Activated CD8-positive, alpha-beta T cell treated with anti-CD3 and anti-CD28 coated beads for 36 hours (primary cell): ENCODE measurements around the gene TSEN15. TPM values are rescaled to one million over a fixed set of nuclear protein-coding genes. Genes with fewer than 3 reads are reported as not detected.

Experiments
- ATAC-seq: fragments of 200-7000 bp; cut with Tn5 transposase; one replicate; pipeline ENCODE4 v1.10.0; 2021; ENCODE audit warnings: mild to moderate bottlenecking, moderate library complexity
- CTCF ChIA-PET: fragments of 350-600 bp; sonication (Branson Sonifier 250); formaldehyde crosslinking; loops from one replicate; lab custom pipeline; 2021; ENCODE audit warnings: antibody characterized with exemption; lab: Charles Lee
- POLR2A ChIA-PET: fragments of 350-600 bp; sonication (Branson Sonifier 250); formaldehyde crosslinking; loops from one replicate; lab custom pipeline; 2021; ENCODE audit warnings: antibody characterized with exemption; lab: Charles Lee
- DNase-seq: peaks from one replicate; pipeline ENCODE4 v3.0.0-alpha.2; 2020
- H3K27ac Mint-ChIP-seq: one replicate; pipeline ENCODE4 v1.8.0; 2021; ENCODE audit warnings: mild to moderate bottlenecking, mixed read lengths
- H3K27me3 Mint-ChIP-seq: one replicate; pipeline ENCODE4 v1.8.0; 2021; ENCODE audit warnings: mixed read lengths
- H3K36me3 Mint-ChIP-seq: one replicate; pipeline ENCODE4 v1.8.0; 2021; ENCODE audit warnings: low read depth, mixed read lengths
- H3K4me1 Mint-ChIP-seq: one replicate; pipeline ENCODE4 v1.8.0; 2021; ENCODE audit warnings: low read depth, mixed read lengths
- H3K4me3 Mint-ChIP-seq: one replicate; pipeline ENCODE4 v1.8.0; 2021; ENCODE audit warnings: mild to moderate bottlenecking, moderate library complexity, mixed read lengths
- H3K9me3 Mint-ChIP-seq: one replicate; pipeline ENCODE4 v1.8.0; 2021; ENCODE audit warnings: mixed read lengths
- CTCF ChIP-seq: fragments of 200-600 bp; IDR thresholded peaks from one replicate; pipeline ENCODE4 v1.8.0; 2022; ENCODE audit warnings: antibody characterized with exemption, mild to moderate bottlenecking
- intact Hi-C: fragments of 100-400 bp; cut with micrococcal nuclease; formaldehyde crosslinking; loops from one replicate; pipeline ENCODE4 v1.10.0; 2022
- total RNA-seq, 2 experiments: library from RNA; stranded (reverse); gene quantifications; one replicate each; pipeline ENCODE4 v1.2.3, GENCODE V29; 2021

TSEN15 gene
- total RNA-seq, 2 experiments from 2014 or later, result 48.2 to 49.1 TPM

GRCh38 chr1:184072376-184072775 lies 20.8 kb downstream of the TSEN15 start:
- Mint-ChIP-seq H3K9me3 (peaks cover 2% of the 10 kb centered on the region), H3K27ac (no peak overlapping the region), H3K4me1 (peaks cover 9% of the 10 kb centered on the region), H3K4me3 (no peak overlapping the region), H3K36me3 (peaks cover 20% of the 10 kb centered on the region), H3K27me3 (no peaks in the 10 kb centered on the region)
- intact Hi-C loops, result no loop called here
- POLR2A ChIA-PET, result no interaction called here
- ATAC-seq (no peak), DNase-seq (no peak)
- no peak for TF ChIP-seq CTCF
- CTCF ChIA-PET, result interaction anchor here (1.2 kb wide), 2 partner anchors 150 to 152 kb away, joined by 3 to 6 read pairs; no protein-coding TSS in a partner anchor

- ATAC-seq (no peak), DNase-seq (no peak)
- H3K36me3 Mint-ChIP-seq, result peaks cover 22% of the 10 kb centered on the region
- H3K27ac Mint-ChIP-seq, result no peak overlapping the region
- intact Hi-C loops, result loop anchor here (2.0 kb wide), 1 partner anchor 148 kb away; no protein-coding TSS in a partner anchor
- no peaks in the 10 kb centered on the region for H3K27me3 Mint-ChIP-seq
- no peak for TF ChIP-seq CTCF
- peaks cover 22% of the 10 kb centered on the region for H3K4me1 Mint-ChIP-seq
- POLR2A ChIA-PET, result no interaction called here
- peaks cover 2% of the 10 kb centered on the region for H3K9me3 Mint-ChIP-seq
- CTCF ChIA-PET, result no interaction called here
- no peak overlapping the region for H3K4me3 Mint-ChIP-seq
Observed at GRCh38 chr1:184074383-184074782, 22.9 kb downstream of the TSEN15 start.

GRCh38 chr1:184075055-184076029 lies 23.8 kb downstream of the TSEN15 start:
- Mint-ChIP-seq H3K4me3 (no peak overlapping the region), H3K4me1 (peaks cover 23% of the 10 kb centered on the region), H3K27me3 (no peaks in the 10 kb centered on the region), H3K9me3 (peaks cover 2% of the 10 kb centered on the region), H3K36me3 (peaks cover 22% of the 10 kb centered on the region), H3K27ac (no peak overlapping the region)
- intact Hi-C loops, result loop anchor here (2.0 kb wide), 1 partner anchor 147 kb away; no protein-coding TSS in a partner anchor
- peak; percentile 22 for DNase-seq
- POLR2A ChIA-PET, result no interaction called here
- ATAC-seq, result no peak
- CTCF ChIA-PET, result interaction anchor here (0.6 to 2.7 kb wide), 5 partner anchors 22 to 589 kb away, joined by 3 to 16 read pairs (median 7); no protein-coding TSS in a partner anchor
- peak; percentile 80 for TF ChIP-seq CTCF

- peaks cover 2% of the 10 kb centered on the region for H3K9me3 Mint-ChIP-seq
- intact Hi-C loops, result no loop called here
- ChIA-PET POLR2A (no interaction called here), CTCF (interaction anchor here (0.7 to 1.6 kb wide), 3 partner anchors 15 to 585 kb away, joined by 3 to 6 read pairs (median 3); no protein-coding TSS in a partner anchor)
- DNase-seq (peak; percentile 28), ATAC-seq (peak; percentile 61)
- H3K4me1 Mint-ChIP-seq, result peaks cover 23% of the 10 kb centered on the region
- H3K4me3 Mint-ChIP-seq, result no peak overlapping the region
- H3K27ac Mint-ChIP-seq, result peak overlapping the region; percentile 61
- no peaks in the 10 kb centered on the region for H3K27me3 Mint-ChIP-seq
- H3K36me3 Mint-ChIP-seq, result peaks cover 12% of the 10 kb centered on the region
- no peak for TF ChIP-seq CTCF
Observed at GRCh38 chr1:184078564-184079249, 27.2 kb downstream of the TSEN15 start.
